ENCODE data around the gene PPM1F.

PPM1F gene

GRCh38 chr22:21962655-21962949 lies 10.0 kb upstream of the PPM1F start:
- no peak overlapping the region for H3K4me3 ChIP-seq (ENCODE audit: low read depth, low read length)
- POLR2A ChIA-PET = no interaction called here
- CTCF ChIA-PET = interaction anchor here (0.8 to 6.9 kb wide), 3 partner anchors 9 to 15 kb away, joined by 3 to 65 read pairs (median 31); partner anchors contain the start of gene PPM1F
- TF ChIP-seq CTCF (IDR thresholded peaks at IDR 0.05; ENCODE audit: insufficient read depth, low read length, missing control alignments) = no peak
- DNase-seq (ENCODE audit: low read depth, low spot score) = no peak

- CTCF ChIA-PET = interaction anchor here (0.8 to 6.9 kb wide), 5 partner anchors 9 to 39 kb away, joined by 3 to 65 read pairs (median 3); partner anchors contain the start of gene PPM1F
Measured at GRCh38 chr22:21961886-21962654, 9.4 kb upstream of the PPM1F start.

GRCh38 chr22:21961127-21961867 lies 8.6 kb upstream of the PPM1F start:
- no peak for DNase-seq (ENCODE audit: low read depth, low spot score)
- TF ChIP-seq CTCF (IDR thresholded peaks at IDR 0.05; ENCODE audit: insufficient read depth, low read length, missing control alignments) = no peak
- no peak overlapping the region for H3K4me3 ChIP-seq (ENCODE audit: low read depth, low read length)
- ChIA-PET POLR2A (no interaction called here), CTCF (interaction anchor here (1.3 to 6.9 kb wide), 4 partner anchors 8 to 38 kb away, joined by 3 to 65 read pairs (median 17); partner anchors contain the start of gene PPM1F)

More at GRCh38 chr22:21961886-21962654, 9.4 kb upstream of the PPM1F start:
- POLR2A ChIA-PET = no interaction called here
- DNase-seq (ENCODE audit: low read depth, low spot score) = no peak
- TF ChIP-seq CTCF (IDR thresholded peaks at IDR 0.05; ENCODE audit: insufficient read depth, low read length, missing control alignments) = no peak
- H3K4me3 ChIP-seq (ENCODE audit: low read depth, low read length) = no peak overlapping the region

GRCh38 chr22:21960200-21961126 lies 7.8 kb upstream of the PPM1F start:
- no peak for DNase-seq (ENCODE audit: low read depth, low spot score)
- POLR2A ChIA-PET = no interaction called here
- no peak overlapping the region for H3K4me3 ChIP-seq (ENCODE audit: low read depth, low read length)
- no peak for TF ChIP-seq CTCF (IDR thresholded peaks at IDR 0.05; ENCODE audit: insufficient read depth, low read length, missing control alignments)
- CTCF ChIA-PET = interaction anchor here (1.3 to 4.4 kb wide), 4 partner anchors 11 to 37 kb away, joined by 3 to 31 read pairs (median 8); no protein-coding TSS in a partner anchor

- DNase-seq (ENCODE audit: low read depth, low spot score) = no peak
- no peak overlapping the region for H3K4me3 ChIP-seq (ENCODE audit: low read depth, low read length)
- TF ChIP-seq CTCF (IDR thresholded peaks at IDR 0.05; ENCODE audit: insufficient read depth, low read length, missing control alignments) = no peak
- POLR2A ChIA-PET = no interaction called here
- CTCF ChIA-PET = interaction anchor here (1.0 to 2.2 kb wide), 2 partner anchors 10 to 13 kb away, joined by 3 to 12 read pairs; no protein-coding TSS in a partner anchor
Measured at GRCh38 chr22:21959274-21960074, 6.8 kb upstream of the PPM1F start.
